ENCODE results near the gene SNTB2. TPM values are rescaled to one million over a fixed set of nuclear protein-coding genes. Genes with fewer than 3 reads are reported as not detected.
A peak's percentile ranks its signal among the peaks of the same experiment; 100 is the strongest.

SNTB2 gene
- total and polyA plus RNA-seq, 2 donors (not counting 3 experiments of a cell fraction or from before 2014, with no cell fraction given) = 24.9 to 73.7 TPM

DNA sequence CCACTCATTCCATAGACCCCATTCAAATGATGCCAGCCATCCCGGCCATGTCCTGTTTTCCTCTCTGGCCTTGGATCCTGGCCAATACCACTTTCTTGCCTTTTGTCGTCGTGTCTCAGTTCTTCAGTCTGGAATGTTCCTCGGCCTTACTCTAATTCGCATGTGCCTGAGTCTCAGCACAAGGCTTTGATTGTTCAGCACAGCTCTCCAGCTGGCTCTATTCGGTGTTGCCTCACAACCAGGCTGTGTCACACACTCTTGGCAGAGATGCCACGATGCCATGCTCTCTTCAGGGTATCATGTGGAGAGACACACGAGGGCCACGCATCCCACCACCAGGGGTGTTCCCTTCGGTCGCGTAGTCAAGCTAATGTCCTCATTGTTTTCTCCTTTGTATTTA, 122.4 kb downstream of the SNTB2 start:
- Histone ChIP-seq H3K9me1 (replicated peaks; ENCODE audit: control insufficient read depth, extremely low read depth, insufficient read depth, low read length) (no peaks in the 10 kb centered on the region), H3K9me3 (replicated peaks; ENCODE audit: control insufficient read depth, insufficient read depth, low read length) (no peaks in the 10 kb centered on the region), H3K4me2 (ENCODE audit: insufficient read depth, low read length) (no peak overlapping the region), H3K36me3 (ENCODE audit: control insufficient read depth in 2 of 2, extremely low read depth in 1 of 2, insufficient read depth in 2 of 2, low read length in 2 of 2) (peaks cover under 1 to 2% of the 10 kb centered on the region in 2 experiments), H3K9ac (replicated peaks; ENCODE audit: extremely low read depth, insufficient read depth, low read length) (no peak overlapping the region), H2AFZ (ENCODE audit: low read depth, low read length) (no peak overlapping the region), H3K27me3 (ENCODE audit: control insufficient read depth in 2 of 2, insufficient read depth in 2 of 2, low read length in 2 of 2) (no peaks in the 10 kb centered on the region), H3K4me1 (ENCODE audit: control insufficient read depth, extremely low read depth, insufficient read depth, low read length) (peaks cover 10% of the 10 kb centered on the region), H3K4me3 (replicated peaks in 1 of 3; ENCODE audit: insufficient read depth in 1 of 3, low read depth in 1 of 3, low read length in 3 of 3) (no peak overlapping the region), H4K20me1 (replicated peaks; ENCODE audit: control insufficient read depth, extremely low read depth, insufficient read depth, low read length) (no peaks in the 10 kb centered on the region), H3K79me2 (ENCODE audit: control insufficient read depth, insufficient read depth, low read length) (peaks cover 28% of the 10 kb centered on the region), H3K27ac (ENCODE audit: insufficient read depth, low read depth, low read length) (no peak overlapping the region)
- no TSS peak for BruUV-seq (replicated peaks)
- CTCF ChIA-PET = no interaction called here
- POLR2A ChIA-PET = no interaction called here
- DNase-seq (ENCODE audit: low read depth, low spot score) (peak; percentile 26), FAIRE-seq (no peak)
- dilution Hi-C loops (cut with MboI; ENCODE audit: extremely low pct_ligation_motif_present, low sequenced_read_pairs) (no loop called here), intact Hi-C loops (cut with micrococcal nuclease) (no loop called here)
- TF ChIP-seq POLR2AphosphoS5 (IDR thresholded peaks at IDR 0.05; ENCODE audit: insufficient read depth, low read depth, low read length) (no peak), MAX (IDR thresholded peaks at IDR 0.05; ENCODE audit: insufficient read depth, insufficient read length) (no peak), POLR2A (IDR thresholded peaks at IDR 0.05; ENCODE audit: low read depth, low read length) (no peak), EZH2 (IDR thresholded peaks at IDR 0.05; ENCODE audit: borderline replicate concordance, low read depth, low read length, severe bottlenecking) (no peak), GATA2 (IDR thresholded peaks at IDR 0.05; ENCODE audit: insufficient read depth, insufficient read length, low read depth, low read length) (no peak), MYC (IDR thresholded peaks at IDR 0.05; ENCODE audit: low read depth, low read length) (no peak), FOS (IDR thresholded peaks at IDR 0.05; ENCODE audit: borderline replicate concordance, insufficient read depth, low read length) (no peak), JUN (IDR thresholded peaks at IDR 0.05; ENCODE audit: borderline replicate concordance, insufficient read depth, insufficient read length, low read depth) (no peak)
- TF ChIP-seq, protein P1, sequence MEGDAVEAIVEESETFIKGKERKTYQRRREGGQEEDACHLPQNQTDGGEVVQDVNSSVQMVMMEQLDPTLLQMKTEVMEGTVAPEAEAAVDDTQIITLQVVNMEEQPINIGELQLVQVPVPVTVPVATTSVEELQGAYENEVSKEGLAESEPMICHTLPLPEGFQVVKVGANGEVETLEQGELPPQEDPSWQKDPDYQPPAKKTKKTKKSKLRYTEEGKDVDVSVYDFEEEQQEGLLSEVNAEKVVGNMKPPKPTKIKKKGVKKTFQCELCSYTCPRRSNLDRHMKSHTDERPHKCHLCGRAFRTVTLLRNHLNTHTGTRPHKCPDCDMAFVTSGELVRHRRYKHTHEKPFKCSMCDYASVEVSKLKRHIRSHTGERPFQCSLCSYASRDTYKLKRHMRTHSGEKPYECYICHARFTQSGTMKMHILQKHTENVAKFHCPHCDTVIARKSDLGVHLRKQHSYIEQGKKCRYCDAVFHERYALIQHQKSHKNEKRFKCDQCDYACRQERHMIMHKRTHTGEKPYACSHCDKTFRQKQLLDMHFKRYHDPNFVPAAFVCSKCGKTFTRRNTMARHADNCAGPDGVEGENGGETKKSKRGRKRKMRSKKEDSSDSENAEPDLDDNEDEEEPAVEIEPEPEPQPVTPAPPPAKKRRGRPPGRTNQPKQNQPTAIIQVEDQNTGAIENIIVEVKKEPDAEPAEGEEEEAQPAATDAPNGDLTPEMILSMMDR (IDR thresholded peaks at IDR 0.05; ENCODE audit: extremely low read depth in 1 of 2, insufficient read depth in 1 of 2, low read depth in 1 of 2, low read length in 2 of 2) = no peak

Data from endothelial cell of umbilical vein (primary cell).